SJCRH30 (cell line): ENCODE measurements around the gene GPNMB. TPM values are rescaled to one million over a fixed set of nuclear protein-coding genes. Genes with fewer than 3 reads are reported as not detected.

Experiments used
- DNase-seq, 2 experiments: peaks; one replicate each; pipeline ENCODE4 v3.0.0-alpha.2; 2015 to 2020
- H3K27ac ChIP-seq: fragments of 250-450 bp; sonication (Bioruptor Pico); 2 replicates; pipeline ENCODE4 v1.5.1; 2020; ENCODE audit warnings: mild to moderate bottlenecking, moderate library complexity
- H3K27me3 ChIP-seq: fragments of 250-450 bp; sonication (Bioruptor Pico); 2 replicates; pipeline ENCODE4 v1.5.1; 2020; ENCODE audit warnings: mild to moderate bottlenecking, moderate library complexity
- H3K36me3 ChIP-seq: fragments of 250-450 bp; sonication (Bioruptor Pico); 2 replicates; pipeline ENCODE4 v1.5.1; 2020; ENCODE audit warnings: mild to moderate bottlenecking, moderate library complexity
- H3K4me1 ChIP-seq: fragments of 250-450 bp; sonication (Bioruptor Pico); 2 replicates; pipeline ENCODE4 v1.5.1; 2020; ENCODE audit warnings: mild to moderate bottlenecking, moderate library complexity
- H3K4me3 ChIP-seq: fragments of 250-450 bp; sonication (Bioruptor Pico); 2 replicates; pipeline ENCODE4 v1.5.1; 2020; ENCODE audit warnings: mild to moderate bottlenecking, moderate library complexity
- H3K9me3 ChIP-seq: fragments of 250-450 bp; sonication (Bioruptor Pico); replicated peaks from 2 replicates; pipeline ENCODE4 v1.5.1; 2020; ENCODE audit warnings: mild to moderate bottlenecking, moderate library complexity
- total RNA-seq: library from RNA; depleted of rRNA; stranded (reverse); fragments of >200 nt; shearing (Covaris generic); gene quantifications from 2 replicates; pipeline ENCODE4 v1.2.3, GENCODE V29; 2014

Gene GPNMB
- total RNA-seq, 1 experiment from 2014 or later, result 0.85 TPM

GRCh38 chr7:23242321-23242720 is 4.3 kb upstream of the GPNMB start:
- H3K27ac ChIP-seq, result no peak overlapping the region
- no peaks in the 10 kb centered on the region for H3K36me3 ChIP-seq
- no peaks in the 10 kb centered on the region for H3K27me3 ChIP-seq
- DNase-seq, result no peak
- H3K4me3 ChIP-seq, result no peak overlapping the region
- no peaks in the 10 kb centered on the region for H3K4me1 ChIP-seq
- H3K9me3 ChIP-seq, result no peaks in the 10 kb centered on the region

GRCh38 chr7:23242935-23243334 is 3.6 kb upstream of the GPNMB start:
- H3K27me3 ChIP-seq, result no peaks in the 10 kb centered on the region
- no peaks in the 10 kb centered on the region for H3K4me1 ChIP-seq
- H3K36me3 ChIP-seq, result no peaks in the 10 kb centered on the region
- no peaks in the 10 kb centered on the region for H3K9me3 ChIP-seq
- H3K27ac ChIP-seq, result no peak overlapping the region
- H3K4me3 ChIP-seq, result no peak overlapping the region
- no peak for DNase-seq

- H3K4me1 ChIP-seq, result no peaks in the 10 kb centered on the region
- no peaks in the 10 kb centered on the region for H3K36me3 ChIP-seq
- H3K27me3 ChIP-seq, result no peaks in the 10 kb centered on the region
- H3K4me3 ChIP-seq, result peak overlapping the region; percentile 45
- H3K27ac ChIP-seq, result no peak overlapping the region
- peaks cover 8% of the 10 kb centered on the region; the same call in 1 of the 2 replicates for H3K9me3 ChIP-seq
- no peak for DNase-seq
Observed at GRCh38 chr7:23247046-23247602, 549 bp downstream of the GPNMB start.

- Histone ChIP-seq H3K27me3 (no peaks in the 10 kb centered on the region), H3K4me3 (peak overlapping the region; percentile 45), H3K27ac (no peak overlapping the region), H3K36me3 (no peaks in the 10 kb centered on the region), H3K9me3 (peaks cover 8% of the 10 kb centered on the region; the same call in 1 of the 2 replicates), H3K4me1 (no peaks in the 10 kb centered on the region)
- DNase-seq, result no peak
Observed at GRCh38 chr7:23247603-23248335, 1.2 kb downstream of the GPNMB start.

GRCh38 chr7:23249486-23249885 is 2.9 kb downstream of the GPNMB start:
- no peak for DNase-seq
- Histone ChIP-seq H3K36me3 (no peaks in the 10 kb centered on the region), H3K27ac (no peak overlapping the region), H3K4me1 (peaks cover 10% of the 10 kb centered on the region), H3K27me3 (no peaks in the 10 kb centered on the region), H3K9me3 (peaks cover 8% of the 10 kb centered on the region; the same call in 1 of the 2 replicates), H3K4me3 (no peak overlapping the region)

GRCh38 chr7:23254051-23254681 is 7.6 kb downstream of the GPNMB start:
- no peak overlapping the region for H3K4me3 ChIP-seq
- no peaks in the 10 kb centered on the region for H3K27me3 ChIP-seq
- H3K9me3 ChIP-seq, result peaks cover 8% of the 10 kb centered on the region; the same call in 1 of the 2 replicates
- no peaks in the 10 kb centered on the region for H3K36me3 ChIP-seq
- H3K27ac ChIP-seq, result no peak overlapping the region
- H3K4me1 ChIP-seq, result peaks cover 15% of the 10 kb centered on the region
- peak; percentile 18 to 56 for DNase-seq

GRCh38 chr7:23256731-23257130 is 10.2 kb downstream of the GPNMB start:
- Histone ChIP-seq H3K4me1 (peaks cover 15% of the 10 kb centered on the region), H3K27ac (no peak overlapping the region), H3K27me3 (no peaks in the 10 kb centered on the region), H3K9me3 (0 out of 2 replicates have a peak, but pooled peaks cover under 1% of the 10 kb centered on the region), H3K36me3 (no peaks in the 10 kb centered on the region), H3K4me3 (no peak overlapping the region)
- no peak for DNase-seq

GRCh38 chr7:23260371-23260770 is 13.8 kb downstream of the GPNMB start:
- Histone ChIP-seq H3K4me3 (no peak overlapping the region), H3K36me3 (no peaks in the 10 kb centered on the region), H3K9me3 (no peaks in the 10 kb centered on the region), H3K4me1 (peaks cover 3% of the 10 kb centered on the region; the same call in 1 of the 2 replicates), H3K27ac (no peak overlapping the region), H3K27me3 (no peaks in the 10 kb centered on the region; the same call in 1 of the 2 replicates)
- DNase-seq, result no peak

- H3K9me3 ChIP-seq, result no peaks in the 10 kb centered on the region
- no peak overlapping the region for H3K4me3 ChIP-seq
- H3K27ac ChIP-seq, result no peak overlapping the region
- H3K4me1 ChIP-seq, result peaks cover 3% of the 10 kb centered on the region; the same call in 1 of the 2 replicates
- no peaks in the 10 kb centered on the region for H3K36me3 ChIP-seq
- H3K27me3 ChIP-seq, result no peaks in the 10 kb centered on the region; the same call in 1 of the 2 replicates
- DNase-seq, result peak; percentile 65 to 88
Observed at GRCh38 chr7:23261843-23262452, 15.4 kb downstream of the GPNMB start.

GRCh38 chr7:23264916-23265458 is 18.4 kb downstream of the GPNMB start:
- Histone ChIP-seq H3K4me3 (no peak overlapping the region), H3K27ac (no peak overlapping the region), H3K36me3 (no peaks in the 10 kb centered on the region), H3K27me3 (peaks cover 3% of the 10 kb centered on the region; the same call in 1 of the 2 replicates), H3K4me1 (no peaks in the 10 kb centered on the region), H3K9me3 (no peaks in the 10 kb centered on the region)
- DNase-seq, result no peak

GRCh38 chr7:23266918-23267317 is 20.3 kb downstream of the GPNMB start:
- no peaks in the 10 kb centered on the region for H3K36me3 ChIP-seq
- H3K27ac ChIP-seq, result no peak overlapping the region
- DNase-seq, result no peak
- no peaks in the 10 kb centered on the region for H3K4me1 ChIP-seq
- peaks cover 3% of the 10 kb centered on the region; the same call in 1 of the 2 replicates for H3K27me3 ChIP-seq
- no peak overlapping the region for H3K4me3 ChIP-seq
- no peaks in the 10 kb centered on the region for H3K9me3 ChIP-seq

- Histone ChIP-seq H3K27ac (no peak overlapping the region), H3K4me3 (no peak overlapping the region), H3K36me3 (no peaks in the 10 kb centered on the region), H3K9me3 (no peaks in the 10 kb centered on the region), H3K27me3 (peaks cover 3% of the 10 kb centered on the region; the same call in 1 of the 2 replicates), H3K4me1 (no peaks in the 10 kb centered on the region)
- no peak for DNase-seq
Observed at GRCh38 chr7:23267357-23267756, 20.8 kb downstream of the GPNMB start.

GRCh38 chr7:23268167-23268566 is 21.6 kb downstream of the GPNMB start:
- no peaks in the 10 kb centered on the region for H3K9me3 ChIP-seq
- H3K4me1 ChIP-seq, result no peaks in the 10 kb centered on the region
- no peak overlapping the region for H3K4me3 ChIP-seq
- H3K27ac ChIP-seq, result no peak overlapping the region
- H3K36me3 ChIP-seq, result no peaks in the 10 kb centered on the region
- no peak for DNase-seq
- H3K27me3 ChIP-seq, result peaks cover 3% of the 10 kb centered on the region; the same call in 1 of the 2 replicates

GRCh38 chr7:23268746-23269145 is 22.2 kb downstream of the GPNMB start:
- H3K9me3 ChIP-seq, result no peaks in the 10 kb centered on the region
- peaks cover 4% of the 10 kb centered on the region for H3K4me1 ChIP-seq
- H3K4me3 ChIP-seq, result no peak overlapping the region
- H3K27ac ChIP-seq, result no peak overlapping the region
- DNase-seq, result no peak
- H3K36me3 ChIP-seq, result no peaks in the 10 kb centered on the region
- H3K27me3 ChIP-seq, result peaks cover 3% of the 10 kb centered on the region; the same call in 1 of the 2 replicates
